Measurements from ENCODE around the gene CCDC142.
"Not testable (repeated sequence)": the region's sequence is repeated elsewhere in the genome, so short reads cannot be mapped to it uniquely, and the experiment has no call there.

The CCDC142 gene

DNA sequence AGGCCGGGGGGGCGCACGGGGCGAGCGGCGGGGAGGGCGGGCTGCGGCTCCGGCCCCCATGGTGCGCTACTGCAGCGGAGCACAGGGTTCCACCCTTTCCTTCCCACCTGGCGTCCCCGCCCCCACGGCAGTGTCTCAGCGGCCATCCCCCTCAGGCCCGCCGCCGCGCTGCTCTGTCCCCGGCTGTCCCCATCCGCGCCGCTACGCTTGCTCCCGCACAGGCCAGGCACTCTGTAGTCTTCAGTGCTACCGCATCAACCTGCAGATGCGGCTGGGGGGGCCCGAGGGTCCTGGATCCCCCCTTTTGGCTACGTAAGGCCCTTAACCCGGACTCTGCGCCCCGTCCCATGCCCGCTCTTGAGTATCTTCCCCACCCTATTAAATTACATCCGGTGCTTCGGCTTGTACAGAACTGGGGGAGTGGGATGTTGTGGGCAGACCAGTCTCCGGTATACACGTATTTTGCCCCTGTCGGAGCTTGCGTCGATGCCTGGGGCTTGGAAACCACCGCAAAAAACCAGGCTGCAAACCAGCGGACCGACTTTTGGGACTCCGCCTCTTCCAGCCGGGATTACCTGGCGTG, 25.2 kb downstream of the CCDC142 start:
- Histone ChIP-seq H3K9ac (ENCODE audit: low read depth, low read length) (peak overlapping the region; percentile 90), H3K4me1 (ENCODE audit: insufficient read depth, low read length) (peaks cover 13% of the 10 kb centered on the region), H3K36me3 (ENCODE audit: insufficient read depth, low read length) (no peaks in the 10 kb centered on the region), H3K9me3 (ENCODE audit: control insufficient read depth, insufficient read depth, low read length) (no peaks in the 10 kb centered on the region)

DNA sequence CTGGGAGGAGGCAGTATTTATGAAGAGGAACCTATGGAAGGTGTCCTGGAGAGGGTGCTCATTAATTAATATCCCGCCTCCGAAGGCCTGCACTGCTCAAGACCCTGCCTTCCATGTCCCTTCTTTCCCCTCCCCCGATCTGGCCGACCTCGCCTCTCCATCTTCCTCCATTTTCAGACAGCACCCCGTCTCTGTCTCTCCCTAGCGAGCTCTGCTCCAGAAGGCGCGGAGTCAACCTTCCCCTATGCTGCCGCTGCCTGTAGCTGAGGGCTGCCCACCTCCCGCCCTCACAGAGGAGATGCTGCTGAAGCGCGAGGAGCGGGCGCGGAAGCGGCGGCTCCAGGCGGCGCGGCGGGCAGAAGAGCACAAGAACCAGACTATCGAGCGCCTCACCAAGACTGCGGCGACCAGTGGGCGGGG, 25.7 kb downstream of the CCDC142 start:
- peak overlapping the region; percentile 66 for H3K9ac ChIP-seq (ENCODE audit: low read depth, low read length)
- no peaks in the 10 kb centered on the region for H3K36me3 ChIP-seq (ENCODE audit: insufficient read depth, low read length)
- peaks cover 16% of the 10 kb centered on the region for H3K4me1 ChIP-seq (ENCODE audit: insufficient read depth, low read length)
- no peaks in the 10 kb centered on the region for H3K9me3 ChIP-seq (ENCODE audit: control insufficient read depth, insufficient read depth, low read length)

DNA sequence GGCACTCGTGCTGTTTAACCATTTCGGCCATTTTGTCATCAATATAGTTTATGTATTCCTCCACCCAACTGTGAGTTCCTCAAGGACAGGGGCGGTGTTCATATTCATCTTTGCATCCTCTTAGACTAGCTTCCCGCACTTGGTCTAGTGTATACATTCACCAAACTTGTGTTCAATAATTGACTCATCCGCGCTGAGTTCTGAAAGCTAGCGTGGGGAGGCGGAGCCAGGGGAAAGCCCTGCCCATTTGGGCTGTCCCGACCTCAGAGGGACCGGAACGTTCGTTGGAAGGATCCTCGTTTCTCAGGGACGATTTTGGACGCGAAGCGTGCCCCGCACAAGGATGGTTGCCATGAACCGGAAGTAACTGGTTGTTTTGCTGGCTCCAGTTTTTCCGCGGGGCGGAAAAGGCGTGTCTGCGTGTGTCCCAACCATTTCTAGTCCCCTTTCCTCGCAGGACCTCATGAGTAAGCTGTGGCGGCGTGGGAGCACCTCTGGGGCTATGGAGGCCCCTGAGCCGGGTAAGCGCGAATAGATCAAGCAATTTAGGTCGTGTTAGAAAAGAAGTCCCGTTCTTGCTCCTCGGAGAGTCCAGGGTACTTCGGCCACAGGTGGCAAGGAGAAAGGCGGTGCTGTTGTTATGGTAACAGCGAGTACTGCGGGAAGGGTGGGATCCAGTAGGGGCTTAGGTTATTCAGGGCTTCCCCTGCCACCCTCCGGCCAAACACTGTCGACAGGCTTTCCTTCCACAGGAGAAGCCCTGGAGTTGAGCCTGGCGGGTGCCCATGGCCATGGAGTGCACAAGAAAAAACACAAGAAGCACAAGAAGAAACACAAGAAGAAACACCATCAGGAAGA, 27.9 kb downstream of the CCDC142 start, which contains the start of gene INO80B:
Gene INO80B, plus strand, starts transcription at position 434 of the 858 bp plus-strand sequence. Its CDS starts 30 bp downstream, at position 464.
- Histone ChIP-seq H3K9ac (ENCODE audit: low read depth, low read length) (peak within 1 kb of the TSS; percentile 95), H3K9me3 (ENCODE audit: control insufficient read depth, insufficient read depth, low read length) (no peaks in the 10 kb centered on the region), H3K4me1 (ENCODE audit: insufficient read depth, low read length) (peaks cover 16% of the 10 kb centered on the region), H3K36me3 (ENCODE audit: insufficient read depth, low read length) (no peaks in the 10 kb centered on the region)

GRCh38 chr2:74450570-74451190, 32.1 kb downstream of the CCDC142 start:
- no peak overlapping the region for H3K9ac ChIP-seq (ENCODE audit: low read depth, low read length)
- no peaks in the 10 kb centered on the region for H3K9me3 ChIP-seq (ENCODE audit: control insufficient read depth, insufficient read depth, low read length)
- peaks cover 5% of the 10 kb centered on the region; the same call in 1 of the 2 replicates for H3K4me1 ChIP-seq (ENCODE audit: insufficient read depth, low read length)
- H3K36me3 ChIP-seq (ENCODE audit: insufficient read depth, low read length) = no peaks in the 10 kb centered on the region

DNA sequence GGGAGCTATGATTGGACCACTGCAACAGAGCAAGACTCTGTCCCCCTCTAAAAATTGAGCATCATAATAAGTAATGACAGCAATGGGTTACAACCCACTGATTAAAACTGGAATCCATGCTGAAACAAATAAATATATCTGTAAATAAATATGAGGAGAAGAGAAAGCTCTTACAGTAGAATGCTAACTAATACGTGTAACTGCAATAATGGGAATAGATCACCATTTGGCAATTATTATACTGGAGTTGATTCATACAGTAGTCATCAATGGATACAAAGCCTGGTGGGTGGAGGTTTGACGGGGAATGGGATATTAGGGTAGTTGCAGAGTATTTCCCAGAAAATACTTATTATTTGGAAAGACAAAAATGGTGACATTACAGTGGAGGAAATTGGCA, 34.0 kb downstream of the CCDC142 start:
- H3K9ac ChIP-seq (ENCODE audit: low read depth, low read length) = no peak overlapping the region
- no peaks in the 10 kb centered on the region for H3K36me3 ChIP-seq (ENCODE audit: insufficient read depth, low read length)
- H3K4me1 ChIP-seq (ENCODE audit: insufficient read depth, low read length) = peaks cover 15% of the 10 kb centered on the region
- no peaks in the 10 kb centered on the region for H3K9me3 ChIP-seq (ENCODE audit: control insufficient read depth, insufficient read depth, low read length)

DNA sequence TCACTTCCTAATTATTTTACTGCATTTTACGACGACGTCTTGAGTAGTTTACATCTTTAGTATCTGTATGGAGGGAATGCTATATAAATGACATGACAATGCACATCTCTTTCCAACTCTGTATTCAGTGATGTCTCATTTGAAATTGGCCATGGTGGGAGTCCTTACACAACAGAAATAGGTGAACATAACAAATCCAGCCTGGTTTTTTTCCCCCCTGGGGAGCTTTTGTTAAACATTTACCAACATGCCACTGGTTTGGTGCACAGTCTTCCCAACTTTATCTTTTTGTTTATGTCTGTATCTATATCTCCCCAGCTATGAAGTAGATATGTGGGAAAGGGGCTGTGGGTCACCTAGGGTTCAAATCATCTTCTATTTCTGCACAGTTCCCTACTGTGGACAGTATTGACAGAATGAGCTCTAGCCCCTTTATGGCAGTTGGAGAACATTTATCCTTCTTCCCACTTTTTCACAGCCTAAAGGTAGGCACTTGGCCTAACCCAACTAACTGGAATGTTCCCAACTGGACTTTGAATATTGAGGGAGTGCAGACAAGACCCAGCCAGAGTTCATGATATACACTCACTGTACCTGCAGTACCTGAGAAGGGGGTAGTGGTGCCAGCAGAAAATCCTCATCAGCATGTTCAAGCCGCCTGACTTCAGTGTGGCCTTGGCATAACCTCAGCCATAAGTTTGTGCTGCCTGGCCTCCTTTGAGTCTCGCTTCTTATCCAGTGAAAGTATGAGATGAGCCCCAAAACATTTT, 35.4 kb downstream of the CCDC142 start:
- no peaks in the 10 kb centered on the region for H3K9me3 ChIP-seq (ENCODE audit: control insufficient read depth, insufficient read depth, low read length)
- H3K4me1 ChIP-seq (ENCODE audit: insufficient read depth, low read length) = peaks cover 11% of the 10 kb centered on the region
- no peaks in the 10 kb centered on the region for H3K36me3 ChIP-seq (ENCODE audit: insufficient read depth, low read length)
- H3K9ac ChIP-seq (ENCODE audit: low read depth, low read length) = no peak overlapping the region

DNA sequence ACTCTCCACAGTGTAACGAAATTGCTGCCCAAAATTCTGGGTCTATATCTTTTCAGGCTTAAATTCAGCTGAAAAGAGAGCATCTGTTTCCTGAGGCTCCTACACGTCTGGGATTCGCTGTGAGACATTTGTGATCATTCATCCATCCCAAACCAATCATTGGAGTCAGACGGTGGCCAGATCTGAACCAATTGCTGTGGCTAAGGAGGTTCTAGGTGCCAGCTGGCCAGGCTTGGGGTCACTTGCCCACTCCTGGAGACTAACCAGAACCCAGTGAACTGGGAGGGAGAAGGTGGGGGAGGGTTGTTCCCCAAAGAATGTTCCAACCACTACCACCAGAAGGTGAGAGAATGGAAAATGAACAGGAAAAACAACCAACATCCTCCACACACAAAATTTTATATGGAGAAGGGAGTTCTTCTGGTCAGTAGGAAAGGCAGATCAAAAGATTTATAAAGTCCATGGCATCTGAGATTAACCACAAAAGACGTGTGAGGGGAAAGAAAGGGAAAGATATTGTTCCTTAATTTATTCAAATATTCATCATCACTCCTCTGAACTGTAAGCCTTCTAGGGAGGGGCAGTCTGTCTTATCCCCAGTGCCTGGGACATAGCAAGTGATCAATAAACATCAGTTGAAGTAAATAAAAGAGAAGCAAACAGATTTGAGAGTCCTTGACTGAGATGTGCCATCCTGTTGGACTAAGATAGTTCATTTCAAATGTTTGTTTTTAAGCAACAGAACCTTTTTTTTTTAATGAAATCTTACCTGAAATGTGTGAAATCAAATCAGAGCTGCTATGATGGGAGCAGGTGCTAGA, 38.1 kb downstream of the CCDC142 start:
- Histone ChIP-seq H3K9ac (ENCODE audit: low read depth, low read length) (no peak overlapping the region), H3K9me3 (ENCODE audit: control insufficient read depth, insufficient read depth, low read length) (no peaks in the 10 kb centered on the region), H3K36me3 (ENCODE audit: insufficient read depth, low read length) (no peaks in the 10 kb centered on the region), H3K4me1 (ENCODE audit: insufficient read depth, low read length) (peaks cover 11% of the 10 kb centered on the region)

DNA sequence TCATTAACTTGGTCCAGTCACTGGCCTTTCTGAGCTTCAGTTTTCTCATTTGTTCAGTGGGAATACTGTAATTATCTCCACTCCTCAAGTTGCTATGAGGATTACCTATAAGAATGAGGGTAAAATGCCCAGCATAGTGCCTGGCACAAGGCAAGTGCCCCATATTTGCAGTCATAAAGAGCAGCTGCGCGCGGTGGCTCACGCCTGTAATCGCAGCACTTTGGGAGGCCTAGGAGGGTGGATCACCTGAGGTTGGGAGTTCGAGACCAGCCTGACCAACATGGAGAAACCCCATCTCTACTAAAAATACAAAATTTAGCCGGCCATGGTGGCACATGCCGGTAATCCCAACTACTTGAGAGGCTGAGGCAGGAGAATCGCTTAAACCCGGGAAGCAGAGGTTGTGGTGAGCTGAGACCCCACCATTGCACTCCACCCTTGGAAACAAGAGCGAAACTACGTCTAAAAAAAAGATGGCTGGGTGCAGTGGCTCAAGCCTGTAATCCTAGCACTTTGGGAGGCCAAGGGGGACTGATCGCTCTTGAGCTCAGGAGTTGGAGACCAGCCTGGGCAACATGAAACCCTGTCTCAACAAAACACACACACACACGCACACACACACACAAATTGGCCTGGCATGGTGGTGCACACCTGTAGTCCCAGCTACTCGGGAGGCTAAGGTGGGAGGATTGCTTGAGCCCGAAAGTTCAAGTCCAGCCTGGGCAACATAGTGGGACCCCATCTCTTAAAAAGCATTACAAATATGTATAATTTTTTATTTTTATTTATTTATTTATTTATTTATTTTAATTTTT, 40.1 kb downstream of the CCDC142 start:
- H3K9me3 ChIP-seq (ENCODE audit: control insufficient read depth, insufficient read depth, low read length); H3K36me3 ChIP-seq (ENCODE audit: insufficient read depth, low read length): not testable (repeated sequence)
- Histone ChIP-seq H3K9ac (ENCODE audit: low read depth, low read length) (peak overlapping the region; percentile 73), H3K4me1 (ENCODE audit: insufficient read depth, low read length) (peaks cover 31% of the 10 kb centered on the region)

DNA sequence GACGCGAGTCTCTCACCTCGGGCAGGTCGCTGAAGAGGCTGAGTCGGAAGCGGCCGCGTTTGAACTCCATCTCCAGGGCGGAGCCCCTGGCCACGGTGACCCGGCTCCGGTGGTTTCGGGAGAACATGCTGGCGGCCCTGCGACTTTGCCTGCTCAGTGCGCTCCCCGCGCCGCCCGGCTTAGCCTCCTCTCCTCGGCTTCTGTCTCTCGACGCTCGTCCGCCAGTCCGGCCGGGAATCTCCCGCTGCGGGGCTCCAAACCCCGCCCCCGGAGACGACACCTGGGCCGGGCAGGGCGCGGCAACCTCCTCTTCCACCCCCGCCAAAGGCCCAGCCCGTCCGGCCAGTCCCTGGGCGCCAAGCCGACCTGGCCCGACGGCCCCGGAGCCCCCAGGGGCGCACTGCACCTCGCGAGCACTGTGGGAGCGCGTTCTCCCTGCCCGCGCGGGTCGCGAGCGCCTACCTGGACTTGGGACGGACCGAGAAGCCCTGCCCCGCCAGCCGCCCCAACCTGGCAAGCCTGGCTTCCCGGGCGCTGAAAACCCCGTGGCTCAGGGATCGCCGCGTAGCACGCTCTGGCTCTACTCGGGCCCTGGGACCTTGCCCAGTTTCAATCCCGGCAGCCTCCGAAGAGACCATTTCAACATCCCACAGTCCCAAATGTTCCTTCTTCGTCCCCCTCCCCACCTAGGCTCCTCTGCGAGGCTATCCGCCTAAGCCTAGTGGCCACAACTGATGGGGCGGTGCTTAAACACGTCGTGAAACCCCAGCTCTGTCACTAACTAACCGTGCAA, 40.9 kb downstream of the CCDC142 start, which contains the start of gene RTKN:
Gene RTKN, minus strand, starts transcription at position 248 of the 793 bp plus-strand sequence. Its CDS starts 121 bp downstream, at position 127.
- no peaks in the 10 kb centered on the region for H3K36me3 ChIP-seq (ENCODE audit: insufficient read depth, low read length)
- peak within 1 kb of the TSS; percentile 73 for H3K9ac ChIP-seq (ENCODE audit: low read depth, low read length)
- no peaks in the 10 kb centered on the region for H3K9me3 ChIP-seq (ENCODE audit: control insufficient read depth, insufficient read depth, low read length)
- H3K4me1 ChIP-seq (ENCODE audit: insufficient read depth, low read length) = peaks cover 39% of the 10 kb centered on the region

DNA sequence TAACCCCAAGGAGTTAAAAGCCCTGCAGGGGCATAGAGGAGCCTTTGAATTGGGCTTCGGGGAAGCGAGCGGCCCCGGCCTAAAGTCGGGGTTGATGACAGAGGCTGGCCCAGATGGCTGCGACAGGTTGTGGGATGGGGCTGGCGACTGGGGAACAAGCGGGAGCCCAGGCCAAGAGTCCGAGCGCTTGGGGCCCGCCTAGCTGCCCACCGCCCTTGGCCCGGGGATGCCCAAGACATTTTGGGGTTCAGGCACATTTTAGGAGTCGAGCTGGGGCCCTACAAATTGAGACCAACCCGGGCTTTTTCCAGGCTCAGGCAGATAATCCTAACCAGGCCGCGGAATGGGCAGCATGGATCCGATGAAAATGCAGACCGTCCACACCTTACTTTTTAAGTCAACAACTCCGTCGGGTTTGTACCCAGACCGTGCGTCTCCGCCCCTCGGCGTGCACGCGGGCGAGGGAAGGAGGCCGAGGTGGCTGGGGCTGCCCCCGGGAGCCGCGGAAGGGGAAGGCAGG, 41.6 kb downstream of the CCDC142 start:
- H3K9me3 ChIP-seq (ENCODE audit: control insufficient read depth, insufficient read depth, low read length) = no peaks in the 10 kb centered on the region
- H3K9ac ChIP-seq (ENCODE audit: low read depth, low read length) = peak overlapping the region; percentile 73
- peaks cover 41% of the 10 kb centered on the region for H3K4me1 ChIP-seq (ENCODE audit: insufficient read depth, low read length)
- no peaks in the 10 kb centered on the region for H3K36me3 ChIP-seq (ENCODE audit: insufficient read depth, low read length)

GRCh38 chr2:74440378-74441169, 42.2 kb downstream of the CCDC142 start:
- Histone ChIP-seq H3K9ac (ENCODE audit: low read depth, low read length) (peak overlapping the region; percentile 73), H3K36me3 (ENCODE audit: insufficient read depth, low read length) (no peaks in the 10 kb centered on the region), H3K4me1 (ENCODE audit: insufficient read depth, low read length) (peaks cover 41% of the 10 kb centered on the region), H3K9me3 (ENCODE audit: control insufficient read depth, insufficient read depth, low read length) (no peaks in the 10 kb centered on the region)

Measured in ES-I3 (cell line).